Anterior cingulate cortex (tissue), 58 donors: ENCODE measurements around the gene KCNK7.
A peak's percentile ranks its signal among the peaks of the same experiment; 100 is the strongest.
"Not testable (repeated sequence)": the region's sequence is repeated elsewhere in the genome, so short reads cannot be mapped to it uniquely, and the experiment has no call there.

ENCODE experiments used
- DNase-seq, 58 donors: peaks; one replicate each; lab custom pipeline; 2025; lab: John Stamatoyannopoulos, UW

KCNK7 gene

GRCh38 chr11:65595543-65596281, at the start of gene KCNK7:
Gene KCNK7 (minus strand): TSS chr11:65595800. CDS start chr11:65595772, 28 bp downstream.
- no peak for DNase-seq

DNA sequence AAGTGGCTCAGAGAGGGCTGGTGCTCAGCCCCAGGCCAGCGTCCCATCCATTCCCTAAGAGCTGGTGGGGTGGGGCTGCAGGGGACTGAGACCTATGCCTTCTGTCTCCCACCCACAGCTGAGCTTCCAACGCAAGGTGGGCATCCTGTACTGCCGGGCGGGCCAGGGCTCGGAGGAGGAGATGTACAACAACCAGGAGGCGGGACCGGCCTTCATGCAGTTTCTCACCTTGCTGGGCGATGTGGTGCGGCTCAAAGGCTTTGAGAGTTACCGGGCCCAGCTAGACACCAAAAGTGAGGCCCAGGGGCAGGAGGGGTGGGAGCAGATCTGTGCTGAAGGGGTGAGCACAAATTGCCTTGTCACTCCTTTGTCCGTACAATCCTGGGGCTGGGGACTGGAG, 49.2 kb upstream of the KCNK7 start:
- no peak for DNase-seq

GRCh38 chr11:65643971-65644370, 48.4 kb upstream of the KCNK7 start:
- no peak for DNase-seq

GRCh38 chr11:65642014-65642671, 46.5 kb upstream of the KCNK7 start:
- DNase-seq, result peak in 1 of 58 donors; percentile 20

DNA sequence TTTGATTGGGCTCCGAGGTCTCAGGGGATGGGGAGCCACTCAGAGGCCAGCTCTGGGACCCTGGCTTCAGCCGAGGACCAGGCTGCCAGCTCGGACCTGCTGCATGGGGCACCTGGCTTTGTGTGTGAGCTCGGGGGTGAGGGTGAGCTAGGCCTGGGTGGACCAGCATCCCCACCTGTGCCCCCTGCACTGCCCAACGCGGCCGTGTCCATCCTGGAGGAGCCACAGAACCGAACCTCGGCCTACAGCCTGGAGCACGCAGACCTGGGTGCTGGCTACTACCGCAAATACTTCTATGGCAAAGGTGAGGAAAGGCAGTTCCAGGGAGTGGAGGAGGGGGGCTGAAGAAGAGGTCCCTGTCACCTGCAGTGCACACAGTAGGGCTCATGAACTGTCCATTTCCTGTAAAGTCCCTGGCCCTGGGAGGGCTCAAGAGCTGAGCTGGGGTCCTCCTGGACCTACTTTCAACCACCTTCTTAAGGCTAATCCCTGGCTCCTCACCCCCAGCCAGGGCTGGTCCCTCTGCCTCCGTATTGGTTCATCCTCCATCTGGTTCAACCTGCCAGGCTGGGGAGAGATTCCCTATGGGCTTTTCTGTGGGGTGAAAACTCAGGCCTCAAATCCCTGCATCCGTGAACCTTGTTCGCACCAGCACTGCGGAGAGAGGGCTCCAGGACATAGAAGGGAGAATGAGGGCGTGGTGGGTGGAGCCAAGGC, 45.9 kb upstream of the KCNK7 start:
- no peak for DNase-seq

GRCh38 chr11:65640483-65641296, 45.1 kb upstream of the KCNK7 start:
- peak in 37 of 58 donors; percentile 10 to 73 (median 46) for DNase-seq

DNA sequence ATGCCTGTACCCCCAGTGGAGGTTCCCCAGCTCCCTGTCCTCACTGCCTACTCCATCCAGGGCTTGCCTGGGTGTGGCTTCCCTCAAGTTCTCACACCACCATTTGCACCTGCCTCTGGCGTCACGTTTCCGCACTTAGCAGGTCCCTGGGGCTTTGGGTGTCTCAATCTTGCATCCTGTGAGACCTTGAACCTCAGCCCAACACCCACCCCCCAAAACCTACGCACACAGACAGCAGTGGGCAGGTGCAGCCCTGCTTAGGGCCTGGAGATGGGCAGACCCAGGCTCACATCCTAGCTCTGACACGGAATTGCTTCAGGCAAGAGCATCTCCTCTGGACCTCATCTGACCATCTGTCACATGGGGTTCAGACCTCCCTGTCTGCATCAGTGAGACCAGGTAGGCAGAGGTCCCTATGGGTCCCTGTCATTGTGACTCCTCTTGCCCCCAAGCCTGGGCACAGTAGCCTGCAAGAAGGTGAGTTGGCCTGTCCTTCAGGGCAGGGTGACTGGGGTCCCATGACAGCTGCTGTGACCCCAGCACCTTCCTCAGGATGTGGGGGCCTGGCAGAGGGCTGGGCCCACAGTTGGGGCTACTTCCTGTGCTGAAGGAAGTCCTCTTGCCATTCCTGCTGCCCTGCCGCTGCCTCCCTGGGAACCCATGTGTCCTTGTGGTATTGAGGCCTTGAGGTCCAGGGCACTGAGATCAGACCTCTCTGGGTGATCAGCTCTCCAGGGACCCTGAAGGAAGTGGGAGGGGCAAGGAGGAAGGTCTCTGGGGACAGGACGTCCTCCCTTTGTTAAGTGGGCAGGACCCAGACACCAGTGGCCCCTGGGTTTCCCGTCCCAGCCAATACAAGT, 44.3 kb upstream of the KCNK7 start:
- peak in 20 of 58 donors; percentile 13 to 73 (median 48) for DNase-seq

DNA sequence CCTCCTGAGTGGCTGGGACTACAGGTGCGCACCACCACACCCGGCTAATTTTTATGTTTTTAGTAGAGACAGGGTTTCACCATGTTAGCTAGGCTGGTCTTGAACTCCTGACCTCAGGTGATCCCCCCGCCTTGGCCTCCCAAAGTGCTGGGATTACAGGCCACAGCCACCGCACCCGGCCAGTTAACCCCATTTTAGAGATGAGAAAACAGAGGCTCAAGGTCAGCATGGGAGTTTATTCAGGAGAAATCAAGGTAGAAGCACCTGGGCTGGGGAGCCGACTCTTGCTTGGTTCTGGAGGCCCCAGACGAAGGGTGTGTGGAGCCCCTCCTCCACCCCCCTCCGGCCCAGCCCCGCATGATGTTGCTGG, 43.6 kb upstream of the KCNK7 start:
- not testable (repeated sequence) for DNase-seq

DNA sequence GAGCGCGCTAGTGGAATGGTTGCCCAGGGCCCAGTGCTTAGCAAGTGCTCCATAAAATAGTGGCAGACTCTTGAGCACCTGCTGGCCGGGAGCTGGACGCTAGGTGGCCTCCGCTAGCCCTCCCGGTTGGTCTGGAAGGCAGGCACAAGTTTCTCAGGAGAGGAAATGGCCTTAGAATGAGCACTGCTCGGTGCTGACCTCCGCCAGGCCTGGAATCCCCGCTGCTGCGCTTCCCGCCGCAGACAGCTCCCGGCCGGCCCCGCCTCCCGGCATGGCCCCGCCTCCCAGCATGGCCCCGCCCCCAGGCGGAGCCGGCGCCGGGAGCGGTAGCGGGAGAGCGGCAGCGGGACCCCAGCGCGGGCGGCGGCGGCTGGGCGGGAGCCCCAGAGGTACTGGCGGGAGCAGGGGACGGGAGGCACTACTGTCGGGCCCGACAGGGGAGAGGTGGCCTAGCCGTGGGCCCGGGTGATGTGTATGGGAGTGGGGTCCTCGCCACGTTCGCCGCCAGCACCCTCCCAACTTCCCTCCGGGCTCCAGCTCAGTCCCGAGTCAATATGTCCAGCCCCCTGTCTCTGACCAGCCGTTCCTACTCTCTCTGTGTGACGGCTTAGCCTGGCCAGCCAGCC, 42.3 kb upstream of the KCNK7 start, which contains the start of gene SIPA1:
Gene SIPA1 (plus strand): TSS at position 308 of the 626 bp plus-strand sequence. CDS start 2,821 bp downstream, outside the sequence.
- DNase-seq, result peak in 49 of 58 donors; percentile 5 to 69 (median 42)

- DNase-seq, result no peak
These were observed 41.5 kb upstream of the KCNK7 start for GRCh38 chr11:65637032-65637557.

DNA sequence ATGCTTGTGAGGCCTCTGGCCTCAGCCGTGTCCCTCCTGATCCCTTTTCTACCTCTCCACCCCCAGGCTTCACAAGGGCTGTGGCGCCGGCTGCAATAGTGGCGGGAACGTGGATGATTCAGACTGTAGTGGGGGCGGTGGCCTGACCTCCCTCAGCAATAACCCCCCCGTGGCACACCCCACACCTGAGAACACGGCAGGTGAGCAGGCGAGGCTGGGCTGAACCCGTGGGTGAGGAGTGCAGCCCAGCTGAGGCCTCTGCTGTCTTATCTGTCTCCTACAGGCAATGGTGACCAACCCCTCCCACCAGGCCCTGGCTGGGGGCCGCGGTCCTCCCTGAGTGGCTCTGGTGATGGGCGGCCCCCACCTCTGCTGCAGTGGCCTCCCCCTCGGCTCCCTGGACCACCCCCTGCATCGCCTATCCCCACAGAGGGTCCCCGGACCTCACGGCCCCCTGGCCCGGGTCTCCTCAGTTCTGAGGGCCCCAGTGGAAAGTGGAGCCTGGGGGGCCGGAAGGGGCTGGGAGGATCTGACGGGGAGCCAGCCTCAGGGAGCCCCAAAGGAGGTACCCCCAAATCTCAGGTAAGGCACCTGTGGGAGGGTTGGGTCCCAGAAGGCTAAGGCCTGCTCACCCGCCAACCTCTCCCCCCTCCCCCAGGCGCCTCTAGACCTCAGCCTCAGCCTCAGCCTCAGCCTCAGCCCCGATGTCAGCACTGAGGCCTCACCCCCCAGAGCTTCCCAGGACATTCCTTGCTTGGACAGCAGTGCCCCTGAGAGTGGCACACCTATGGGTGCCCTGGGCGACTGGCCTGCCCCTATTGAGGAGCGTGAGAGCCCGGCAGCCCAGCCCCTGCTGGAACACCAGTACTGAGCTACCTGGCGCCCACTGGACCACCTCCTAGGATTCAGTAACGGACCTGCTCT, 40.8 kb upstream of the KCNK7 start:
- no peak for DNase-seq

GRCh38 chr11:65634905-65635731, 39.5 kb upstream of the KCNK7 start:
- DNase-seq, result no peak

- no peak for DNase-seq
These were observed 38.8 kb upstream of the KCNK7 start for GRCh38 chr11:65634440-65634839.

DNA sequence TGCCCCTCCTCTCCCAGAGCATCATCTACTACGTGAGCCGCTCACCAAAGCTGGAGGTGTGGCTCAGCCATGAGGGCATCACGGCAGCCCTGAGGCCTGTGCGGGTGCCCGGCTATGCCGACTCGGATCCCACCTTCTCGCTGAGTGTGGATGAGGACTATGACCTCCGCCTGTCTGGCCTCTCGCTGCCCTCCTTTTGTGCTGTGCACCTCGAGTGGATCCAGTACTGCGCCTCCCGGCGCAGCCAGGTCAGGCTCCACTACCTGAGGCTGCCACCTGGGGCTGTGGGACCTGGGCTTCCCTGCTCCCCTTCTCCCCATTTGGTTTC, 38.5 kb upstream of the KCNK7 start:
- no peak for DNase-seq

- DNase-seq, result no peak
These were observed 37.9 kb upstream of the KCNK7 start for GRCh38 chr11:65633390-65634108.

DNA sequence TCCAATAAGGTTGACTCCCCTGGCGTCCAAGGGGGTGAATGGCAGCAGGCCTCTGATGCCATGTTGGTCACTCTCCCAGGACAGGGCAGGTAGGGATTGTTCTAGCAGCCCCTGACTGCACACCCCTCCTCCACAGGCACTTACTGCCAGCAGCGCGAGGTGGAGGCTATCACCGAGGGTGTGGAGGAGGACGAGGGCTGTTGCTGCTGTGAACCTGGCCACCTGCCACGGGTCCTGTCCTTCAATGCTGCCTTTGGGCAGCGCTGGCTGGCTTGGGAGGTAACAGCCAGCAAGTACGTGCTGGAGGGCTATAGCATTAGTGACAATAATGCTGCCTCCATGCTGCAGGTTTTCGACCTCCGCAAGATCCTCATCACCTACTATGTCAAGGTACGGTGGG, 34.6 kb upstream of the KCNK7 start:
- no peak for DNase-seq
